Natural killer cell (primary cell): Measurements from ENCODE around the gene KRTAP10-6. TPM values are rescaled to one million over a fixed set of nuclear protein-coding genes. Genes with fewer than 3 reads are reported as not detected.

Source experiments
- ATAC-seq, 3 donors: fragments of 150-1000 bp in 2 of 3; fragments of 200-7000 bp in 1 of 3; cut with Tn5 transposase; 1 replicate in 1 of 3; 2 replicates in 2 of 3; pipeline ENCODE4 v1.10.0; 2021; ENCODE audit warnings: mild to moderate bottlenecking in 2 of 3, moderate library complexity in 2 of 3
- DNase-seq, 2 donors: peaks; one replicate each; pipeline versions ENCODE4 v3.0.0 to v3.0.0-alpha.2; 2013 to 2021; ENCODE audit warnings: mixed read lengths in 1 of 2
- H3K27ac ChIP-seq: one replicate; pipeline ENCODE4 v1.5.1; 2013; ENCODE audit warnings: mild to moderate bottlenecking, low read length
- H3K27me3 ChIP-seq: one replicate; pipeline ENCODE4 v1.6.1; 2013; ENCODE audit warnings: low read length; ENCODE audit not compliant: control insufficient read depth, insufficient read depth
- H3K36me3 ChIP-seq: one replicate; pipeline ENCODE4 v1.6.1; 2013; ENCODE audit warnings: low read length; ENCODE audit not compliant: control insufficient read depth, insufficient read depth
- H3K4me1 ChIP-seq: one replicate; pipeline ENCODE4 v1.6.1; 2013; ENCODE audit warnings: low read length; ENCODE audit not compliant: control insufficient read depth, insufficient read depth
- H3K4me3 ChIP-seq: one replicate; pipeline ENCODE4 v1.5.1; 2013; ENCODE audit warnings: low read length
- H3K9me3 ChIP-seq: one replicate; pipeline ENCODE4 v1.6.1; 2013; ENCODE audit warnings: low read length; ENCODE audit not compliant: control insufficient read depth, insufficient read depth
- H3K27ac Mint-ChIP-seq, 2 donors: one replicate each; pipeline ENCODE4 v1.8.0; 2022; ENCODE audit warnings: mild to moderate bottlenecking in 2 of 2, mixed read lengths in 2 of 2, moderate library complexity in 1 of 2
- H3K27me3 Mint-ChIP-seq, 2 donors: one replicate each; pipeline ENCODE4 v1.8.0; 2022; ENCODE audit warnings: low read depth in 2 of 2, mixed read lengths in 2 of 2
- H3K36me3 Mint-ChIP-seq: one replicate; pipeline ENCODE4 v1.8.0; 2022; ENCODE audit warnings: mixed read lengths
- H3K4me1 Mint-ChIP-seq, 2 donors: one replicate each; pipeline ENCODE4 v1.8.0; 2022; ENCODE audit warnings: mixed read lengths in 2 of 2
- H3K4me3 Mint-ChIP-seq: one replicate; pipeline ENCODE4 v1.8.0; 2022; ENCODE audit warnings: mild to moderate bottlenecking, moderate library complexity, mixed read lengths
- H3K9me3 Mint-ChIP-seq, 2 donors: one replicate each; pipeline ENCODE4 v1.8.0; 2022; ENCODE audit warnings: mixed read lengths in 2 of 2
- CTCF ChIP-seq: fragments of 200-600 bp; IDR thresholded peaks from one replicate; pipeline ENCODE4 v1.8.0; 2022; ENCODE audit warnings: antibody characterized with exemption
- WGBS: methylation state at CpG from one replicate; pipeline ENCODE4 v1.1.7; 2013; ENCODE audit warnings: missing lambda C conversion rate; ENCODE audit not compliant: insufficient coverage; 5-methylcytosine and 5-hydroxymethylcytosine counted together
- intact Hi-C: fragments of 100-400 bp; cut with micrococcal nuclease; formaldehyde crosslinking; loops from one replicate; pipeline ENCODE4 v1.14.2; 2022
- total RNA-seq, 4 donors: library from RNA; stranded (reverse); fragments of 120-200 nt in 1 of 4; gene quantifications; one replicate each; pipeline versions ENCODE4 v1.2.3 to v1.2.4, GENCODE V29; 2013 to 2022

The KRTAP10-6 gene
- total RNA-seq, 3 donors from 2014 or later (not counting 1 experiment from before 2014, with no cell fraction given), result not detected

- Mint-ChIP-seq H3K27me3 (no peaks in the 10 kb centered on the region), H3K4me3 (no peak overlapping the region), H3K9me3 (peaks cover 6 to 16% of the 10 kb centered on the region in 2 donors), H3K27ac (no peak overlapping the region), H3K36me3 (peaks cover 17% of the 10 kb centered on the region), H3K4me1 (peaks cover 20 to 22% of the 10 kb centered on the region in 2 donors)
- WGBS, result 94% methylated on average over 2 of the region's 3 CpGs
- H3K4me3 ChIP-seq, result no peak overlapping the region
- no peaks in the 10 kb centered on the region for H3K27me3 ChIP-seq
- H3K27ac ChIP-seq, result no peak overlapping the region
- peaks cover 7% of the 10 kb centered on the region for H3K4me1 ChIP-seq
- DNase-seq (no peak), ATAC-seq (no peak)
- peaks cover 10% of the 10 kb centered on the region for H3K9me3 ChIP-seq
- intact Hi-C loops, result no loop called here
- no peaks in the 10 kb centered on the region for H3K36me3 ChIP-seq
- TF ChIP-seq CTCF, result no peak
These were observed 47.7 kb downstream of the KRTAP10-6 start for GRCh38 chr21:44544566-44544965.

GRCh38 chr21:44542716-44543115 lies 49.6 kb downstream of the KRTAP10-6 start:
- H3K27me3 Mint-ChIP-seq, result no peaks in the 10 kb centered on the region
- Histone ChIP-seq H3K27me3 (no peaks in the 10 kb centered on the region), H3K9me3 (peaks cover 10% of the 10 kb centered on the region), H3K4me3 (no peak overlapping the region), H3K4me1 (peaks cover 3% of the 10 kb centered on the region), H3K27ac (no peak overlapping the region), H3K36me3 (no peaks in the 10 kb centered on the region)
- peaks cover 14% of the 10 kb centered on the region for H3K36me3 Mint-ChIP-seq
- H3K27ac Mint-ChIP-seq, result no peak overlapping the region
- no peak for TF ChIP-seq CTCF
- ATAC-seq, result no peak
- peaks cover 11% of the 10 kb centered on the region in 2 donors for H3K4me1 Mint-ChIP-seq
- intact Hi-C loops, result no loop called here
- H3K4me3 Mint-ChIP-seq, result no peak overlapping the region
- WGBS, result 75% methylated on average over 1 of the region's 1 CpG
- peaks cover 6 to 15% of the 10 kb centered on the region in 2 donors for H3K9me3 Mint-ChIP-seq
- DNase-seq, result no peak

Other genes with a start within 250 kb of the KRTAP10-6 start
- gene TRPM2, start 238.9 kb downstream of the KRTAP10-6 start, total RNA-seq, result 10 to 100 TPM; 21.7 to 70.5 (median 25.2) TPM
- gene LRRC3, start 137.0 kb downstream of the KRTAP10-6 start, total RNA-seq, result under 1 TPM; 0.36 to 0.50 (median 0.38) TPM
- not detected for gene KRTAP10-1, start 52.3 kb downstream of the KRTAP10-6 start, total RNA-seq
- not detected for gene KRTAP10-2, start 41.0 kb downstream of the KRTAP10-6 start, total RNA-seq
- gene KRTAP10-3, start 33.7 kb downstream of the KRTAP10-6 start, total RNA-seq, result not detected
- not detected for gene KRTAP10-4, start 18.8 kb downstream of the KRTAP10-6 start, total RNA-seq
- not detected for gene KRTAP10-5, start 11.9 kb downstream of the KRTAP10-6 start, total RNA-seq
- not detected for gene KRTAP10-7, start 8.1 kb upstream of the KRTAP10-6 start, total RNA-seq
- gene KRTAP10-8, start 19.6 kb upstream of the KRTAP10-6 start, total RNA-seq, result not detected
- gene KRTAP10-9, start 34.6 kb upstream of the KRTAP10-6 start, total RNA-seq, result not detected
- not detected for gene KRTAP10-10, start 44.9 kb upstream of the KRTAP10-6 start, total RNA-seq
- not detected for gene KRTAP10-11, start 53.9 kb upstream of the KRTAP10-6 start, total RNA-seq
- gene KRTAP12-4, start 62.2 kb upstream of the KRTAP10-6 start, total RNA-seq, result not detected
- 1 to 10 TPM in 2 of 3 donors, not detected in 1; 1.0 to 1.1 TPM for gene KRTAP12-3, start 65.4 kb upstream of the KRTAP10-6 start, total RNA-seq
- not detected for gene KRTAP12-2, start 74.4 kb upstream of the KRTAP10-6 start, total RNA-seq
- not detected for gene KRTAP12-1, start 89.7 kb upstream of the KRTAP10-6 start, total RNA-seq
- gene KRTAP10-12, start 104.7 kb upstream of the KRTAP10-6 start, total RNA-seq, result not detected
- not detected for gene TSPEAR, start 119.1 kb upstream of the KRTAP10-6 start, total RNA-seq
- gene UBE2G2, start 209.3 kb upstream of the KRTAP10-6 start, total RNA-seq, result 100 to 1,000 TPM in 2 of 3 donors, 10 to 100 TPM in 1; 89.1 to 109 (median 107) TPM
- gene SUMO3, start 225.6 kb upstream of the KRTAP10-6 start, total RNA-seq, result 10 to 100 TPM; 64.0 to 70.1 (median 65.2) TPM